ENCODE measurements around the gene APBB2.

The APBB2 gene

GRCh38 chr4:41215155-41215554, 813 bp upstream of the APBB2 start:
- DNase-seq, result no peak

- DNase-seq, result no peak
Observed at GRCh38 chr4:41214825-41215146, 444 bp upstream of the APBB2 start.

- no peak for DNase-seq
Observed at GRCh38 chr4:41213625-41214135, 662 bp downstream of the APBB2 start.

GRCh38 chr4:41212616-41213203, 1.6 kb downstream of the APBB2 start:
- DNase-seq, result no peak

- DNase-seq, result no peak
Observed at GRCh38 chr4:41211951-41212615, 2.3 kb downstream of the APBB2 start.

GRCh38 chr4:41209901-41210300, 4.4 kb downstream of the APBB2 start:
- no peak for DNase-seq

- no peak for DNase-seq
Observed at GRCh38 chr4:41209187-41209586, 5.2 kb downstream of the APBB2 start.

GRCh38 chr4:41207291-41207831, 7.0 kb downstream of the APBB2 start:
- DNase-seq, result no peak

- DNase-seq, result no peak
Observed at GRCh38 chr4:41205854-41206460, 8.4 kb downstream of the APBB2 start.

- no peak for DNase-seq
Observed at GRCh38 chr4:41205130-41205529, 9.2 kb downstream of the APBB2 start.

- DNase-seq, result no peak
Observed at GRCh38 chr4:41204400-41204978, 9.9 kb downstream of the APBB2 start.

GRCh38 chr4:41203841-41204240, 10.5 kb downstream of the APBB2 start:
- no peak for DNase-seq

GRCh38 chr4:41202820-41203568, 11.3 kb downstream of the APBB2 start:
- DNase-seq, result no peak

- no peak for DNase-seq
Observed at GRCh38 chr4:41202356-41202755, 12.0 kb downstream of the APBB2 start.

- DNase-seq, result no peak
Observed at GRCh38 chr4:41200486-41201017, 13.8 kb downstream of the APBB2 start.

GRCh38 chr4:41199788-41200187, 14.6 kb downstream of the APBB2 start:
- no peak for DNase-seq

GRCh38 chr4:41197996-41198395, 16.3 kb downstream of the APBB2 start:
- DNase-seq, result no peak

- DNase-seq, result no peak
Observed at GRCh38 chr4:41197495-41197894, 16.8 kb downstream of the APBB2 start.

GRCh38 chr4:41196633-41197332, 17.6 kb downstream of the APBB2 start:
- DNase-seq, result no peak

- no peak for DNase-seq
Observed at GRCh38 chr4:41192136-41192535, 22.2 kb downstream of the APBB2 start.

GRCh38 chr4:41189666-41190065, 24.7 kb downstream of the APBB2 start:
- no peak for DNase-seq

GRCh38 chr4:41189076-41189475, 25.3 kb downstream of the APBB2 start:
- no peak for DNase-seq

All from NCI-H2029 treated with DMSO at 0.1 percent for 48 hours (cell line).